K562 (cell line): Measurements from ENCODE around the gene POLR3GL. TPM values are rescaled to one million over a fixed set of nuclear protein-coding genes. Genes with fewer than 3 reads are reported as not detected.

Source experiments
- ATAC-seq: fragments of 200-7000 bp; cut with Tn5 transposase; 3 replicates; pipeline ENCODE4 v1.9.1; 2020; ENCODE audit warnings: moderate library complexity
- BruUV-seq: library from RNA; stranded (reverse); fragments of 400-500 nt; replicated peaks from 2 replicates; lab custom pipeline; 2021; lab: Mats Ljungman, UMichigan
- CTCF ChIA-PET: fragments of 300-600 bp; formaldehyde crosslinking; extraction: SDS; loops from one replicate; lab custom pipeline; 2021; ENCODE audit warnings: low intra/inter-chr PET ratio; lab: Yijun Ruan, JAX
- POLR2A ChIA-PET: fragments of 300-600, 350-650 bp; sonication (Branson Sonifier 250); formaldehyde crosslinking; extraction: SDS; loops from one replicate; lab custom pipeline; 2021; ENCODE audit warnings: antibody characterized with exemption, inconsistent platforms; lab: Yijun Ruan, JAX
- DNase-seq, 4 experiments: peaks; one replicate each; pipeline versions ENCODE4 v3.0.0 to v3.0.0-alpha.2; 2011 to 2018; ENCODE audit warnings: low spot score in 3 of 4, mixed read lengths in 3 of 4; ENCODE audit errors: extremely low read depth in 1 of 4
- FAIRE-seq: peaks from 2 replicates; lab custom pipeline; 2011; peaks lifted over from hg19 to GRCh38; lab: Jason Lieb, UNC
- H2AFZ ChIP-seq: 2 replicates; pipeline ENCODE4 v1.6.0; 2011; ENCODE audit warnings: low read depth, low read length, control low read depth, inconsistent platforms
- H3K27ac ChIP-seq: fragments of 200-600 bp; 3 replicates; pipeline ENCODE4 v1.8.0; 2011; ENCODE audit warnings: low read depth, mild to moderate bottlenecking, control low read depth, inconsistent platforms, low read length, moderate library complexity, mixed read lengths; ENCODE audit errors: extremely low read depth
- H3K27me3 ChIP-seq, 2 experiments: fragments of 300-600 bp in 1 of 2; 2 replicates in 1 of 2; 3 replicates in 1 of 2; pipeline versions ENCODE4 v1.6.0 to v1.8.0; 2011; ENCODE audit warnings: inconsistent platforms in 2 of 2, low read length in 2 of 2, mild to moderate bottlenecking in 1 of 2, mixed read lengths in 1 of 2, moderate library complexity in 1 of 2; ENCODE audit not compliant: control insufficient read depth in 2 of 2, insufficient read depth in 2 of 2
- H3K36me3 ChIP-seq: fragments of 300-600 bp; 3 replicates; pipeline ENCODE4 v1.8.0; 2011; ENCODE audit warnings: mild to moderate bottlenecking, low read length, inconsistent platforms; ENCODE audit not compliant: control insufficient read depth, insufficient read depth
- H3K4me1 ChIP-seq, 2 experiments: fragments of 200-600 bp in 1 of 2; replicated peaks in 1 of 2; 2 replicates in 1 of 2; 3 replicates in 1 of 2; pipeline versions ENCODE4 v1.5.1 to v1.8.0; 2011; ENCODE audit warnings: inconsistent platforms in 2 of 2, low read length in 2 of 2, mild to moderate bottlenecking in 1 of 2, mixed read lengths in 1 of 2, moderate library complexity in 1 of 2; ENCODE audit not compliant: control insufficient read depth in 2 of 2, insufficient read depth in 2 of 2
- H3K4me2 ChIP-seq: 2 replicates; pipeline ENCODE4 v1.6.1; 2011; ENCODE audit warnings: low read length, control low read depth, inconsistent platforms, mixed read lengths; ENCODE audit not compliant: insufficient read depth
- H3K4me3 ChIP-seq: fragments of 200-600 bp; sonication (generic), shearing (Covaris generic); 2 replicates; pipeline ENCODE4 v1.5.1; 2016; ENCODE audit warnings: control low read depth, inconsistent platforms
- H3K79me2 ChIP-seq: fragments of 200-600 bp; 3 replicates; pipeline ENCODE4 v1.8.0; 2011; ENCODE audit warnings: low read length, inconsistent platforms; ENCODE audit not compliant: control insufficient read depth, insufficient read depth
- H3K9ac ChIP-seq, 2 experiments: 2 replicates each; pipeline versions ENCODE4 v1.6.0 to v1.6.1; 2011; ENCODE audit warnings: low read depth in 2 of 2, low read length in 2 of 2, control low read depth in 1 of 2, inconsistent platforms in 1 of 2, mild to moderate bottlenecking in 1 of 2, mixed read lengths in 1 of 2; ENCODE audit not compliant: insufficient read depth in 1 of 2
- H3K9me1 ChIP-seq: one replicate; pipeline ENCODE4 v1.6.0; 2011; ENCODE audit warnings: inconsistent platforms, mild to moderate bottlenecking, low read length, moderate library complexity; ENCODE audit not compliant: control insufficient read depth, insufficient read depth
- H3K9me3 ChIP-seq: replicated peaks from 2 replicates; pipeline ENCODE4 v1.5.1; 2011; ENCODE audit warnings: low read depth, low read length, inconsistent platforms; ENCODE audit not compliant: control insufficient read depth, insufficient read depth
- H4K20me1 ChIP-seq: replicated peaks from 2 replicates; pipeline ENCODE4 v1.6.1; 2011; ENCODE audit warnings: low read length, inconsistent platforms, mixed read lengths; ENCODE audit not compliant: control insufficient read depth, insufficient read depth
- NEUROD1 ChIP-seq: fragments of 150-350 bp; IDR thresholded peaks from 2 replicates; pipeline ENCODE4 v1.6.1; 2014; ENCODE audit warnings: borderline replicate concordance, low read length, low read depth; ENCODE audit not compliant: partially characterized antibody
- NONO ChIP-seq, 2 experiments: fragments of 200-400 bp in 1 of 2; fragments of 450-650 bp in 1 of 2; formaldehyde crosslinking in 1 of 2; IDR thresholded peaks; 2 replicates each; pipeline ENCODE4 v1.6.1; 2017; ENCODE audit warnings: low read depth in 2 of 2, mild to moderate bottlenecking in 2 of 2, moderate library complexity in 2 of 2, low read length in 1 of 2
- SFPQ ChIP-seq: fragments of 200-400 bp; formaldehyde crosslinking; IDR thresholded peaks from 2 replicates; pipeline ENCODE4 v1.6.1; 2017; ENCODE audit warnings: mild to moderate bottlenecking, low read depth, low read length, moderate library complexity
- THRA ChIP-seq: fragments of 450-650 bp; IDR thresholded peaks from 2 replicates; pipeline ENCODE4 v1.6.1; 2017; ENCODE audit warnings: mild to moderate bottlenecking, moderate library complexity
- ZKSCAN1 ChIP-seq: fragments of 150-350 bp; IDR thresholded peaks from 2 replicates; pipeline ENCODE4 v1.6.1; 2016; ENCODE audit warnings: low read depth, low read length
- ZNF124 ChIP-seq: sonication (generic); formaldehyde crosslinking; IDR thresholded peaks from 2 replicates; pipeline ENCODE4 v1.8.1; 2022; ENCODE audit warnings: missing genetic modification reagents
- WGBS: fragments of 100-300 bp; shearing (Covaris generic); methylation state at CpG from one replicate; pipeline ENCODE4 v1.1.6; 2016; ENCODE audit warnings: low coverage, mixed read lengths; ENCODE audit not compliant: insufficient coverage; ENCODE audit errors: missing lambda C conversion rate; 5-methylcytosine and 5-hydroxymethylcytosine counted together
- in situ Hi-C: fragments of 300-500 bp; cut with MboI; formaldehyde crosslinking; loops from 4 replicates; pipeline ENCODE4 v1.15.0; 2018; ENCODE audit warnings: inconsistent platforms, mixed read lengths
- intact Hi-C: fragments of 100-400 bp; cut with micrococcal nuclease; formaldehyde crosslinking; loops from 2 replicates; pipeline ENCODE4 v1.14.2; 2022
- polyA plus RNA-seq, 8 experiments: library from polyadenylated mRNA; depleted of rRNA in 4 of 8; stranded (reverse) in 5 of 8; unstranded in 3 of 8; fragments of >200 nt; fragmentation: Nextera tagmentation in 2 of 8; fragmentation: Illumina TruSeq in 1 of 8; extraction: Ambion mirVana in 2 of 8; extraction: Trizol in 1 of 8; gene quantifications; 2 replicates each; pipeline versions ENCODE4 v1.2.1 to v1.2.3, GENCODE V29; 2011 to 2014; ENCODE audit warnings: inconsistent platforms in 1 of 8, missing spikeins in 1 of 8
- total RNA-seq, 7 experiments: library from RNA; depleted of rRNA in 6 of 7; stranded (reverse); fragments of >200 nt in 6 of 7; fragmentation: Illumina TruSeq in 2 of 7; extraction: Trizol in 2 of 7; gene quantifications; 2 replicates each; pipeline versions ENCODE4 v1.2.1 to v1.2.3, GENCODE V29; 2011 to 2021; ENCODE audit warnings: low replicate concordance in 1 of 7

Gene POLR3GL
- total and polyA plus RNA-seq, 9 of the 15 experiments (the other 6 are each of a cell fraction or from before 2014, with no cell fraction given), result 14.6 to 48.4 (median 38.2) TPM

- H3K9me3 ChIP-seq, result no peaks in the 10 kb centered on the region
- H3K27me3 ChIP-seq, result no peaks in the 10 kb centered on the region
- no peak overlapping the region for H3K9ac ChIP-seq
- H3K9me1 ChIP-seq, result no peaks in the 10 kb centered on the region
- ATAC-seq (no peak), DNase-seq (no peak), FAIRE-seq (no peak)
- intact Hi-C loops, result no loop called here
- CTCF ChIA-PET, result no interaction called here
- TF ChIP-seq SFPQ (no peak), THRA (no peak), ZKSCAN1 (no peak), NEUROD1 (no peak), ZNF124 (no peak), NONO (IDR thresholded peaks at IDR 0.05; ENCODE audit: low read depth in 2 of 2, low read length in 1 of 2) (no peak)
- H3K4me2 ChIP-seq, result no peak overlapping the region
- no peak overlapping the region for H3K27ac ChIP-seq
- peaks cover 12 to 45% of the 10 kb centered on the region in 2 experiments for H3K4me1 ChIP-seq
- POLR2A ChIA-PET, result interaction anchor here (0.9 to 15.5 kb wide), 7 partner anchors 4 to 79 kb away, joined by 3 to 320 read pairs (median 4); partner anchors contain the start of genes HJV and TXNIP
- H3K79me2 ChIP-seq, result peaks cover 3% of the 10 kb centered on the region; the same call in 1 of the 3 replicates
- no peak overlapping the region for H3K4me3 ChIP-seq
- no peaks in the 10 kb centered on the region for H4K20me1 ChIP-seq
- no peak overlapping the region for H2AFZ ChIP-seq
- in situ Hi-C loops, result no loop called here
- H3K36me3 ChIP-seq, result no peaks in the 10 kb centered on the region
- no TSS peak for BruUV-seq
- 86% methylated on average over 6 of the region's 6 CpGs for WGBS
These were observed 22.1 kb downstream of the POLR3GL start for GRCh38 chr1:145986551-145986950.
